GM23338 (cell line): ENCODE results near the gene NT5DC3.

Source experiments
- CREB1 ChIP-seq: fragments of 250-450 bp; sonication (Bioruptor Pico); IDR thresholded peaks from 2 replicates; pipeline ENCODE4 v1.5.0; 2020; ENCODE audit warnings: low read depth, mild to moderate bottlenecking, moderate library complexity
- CTCF ChIP-seq, 2 experiments: fragments of 200-600 bp in 1 of 2; sonication (generic) in 1 of 2; conservative IDR thresholded peaks; 2 replicates each; pipeline versions ENCODE4 v1.5.1 to v1.6.1; 2016 to 2017; ENCODE audit warnings: antibody characterized with exemption in 2 of 2, low read depth in 2 of 2, mild to moderate bottlenecking in 2 of 2, moderate library complexity in 1 of 2
- EZH2 ChIP-seq: fragments of 200-600 bp; sonication (generic); IDR thresholded peaks from one replicate; pipeline ENCODE4 v1.8.0; 2017; ENCODE audit warnings: antibody characterized with exemption, mild to moderate bottlenecking, low read depth; ENCODE audit not compliant: unreplicated experiment
- EZH2phosphoT487 ChIP-seq: fragments of 200-600 bp; sonication (generic); IDR thresholded peaks from one replicate; pipeline ENCODE4 v1.8.1; 2018; ENCODE audit warnings: antibody characterized with exemption; ENCODE audit not compliant: unreplicated experiment
- JUNB ChIP-seq: IDR thresholded peaks from one replicate; pipeline ENCODE4 v1.6.1; 2016; ENCODE audit warnings: antibody characterized with exemption; ENCODE audit not compliant: unreplicated experiment
- NANOG ChIP-seq: IDR thresholded peaks from 2 replicates; pipeline ENCODE4 v1.6.1; 2016; ENCODE audit warnings: antibody characterized with exemption, borderline replicate concordance
- POLR2AphosphoS5 ChIP-seq: IDR thresholded peaks from 2 replicates; pipeline ENCODE4 v1.6.1; 2016; ENCODE audit warnings: antibody characterized with exemption, low read depth
- REST ChIP-seq: IDR thresholded peaks from one replicate; pipeline ENCODE4 v1.6.1; 2018; ENCODE audit warnings: antibody characterized with exemption; ENCODE audit not compliant: unreplicated experiment
- STAT1 ChIP-seq: IDR thresholded peaks from one replicate; pipeline ENCODE4 v1.6.1; 2016; ENCODE audit warnings: antibody characterized with exemption; ENCODE audit not compliant: unreplicated experiment

- no peak for TF ChIP-seq CREB1 (CRISPR knock-in tag)
- no peak for TF ChIP-seq REST
- TF ChIP-seq JUNB, result no peak
- no peak for TF ChIP-seq CTCF (conservative IDR thresholded peaks at IDR 0.05; ENCODE audit: low read depth in 2 of 2)
- no peak for TF ChIP-seq STAT1
- TF ChIP-seq POLR2AphosphoS5, result no peak
- no peak for TF ChIP-seq EZH2
- no peak for TF ChIP-seq EZH2phosphoT487
- TF ChIP-seq NANOG, result no peak
Observed at GRCh38 chr12:103883908-103884307, 42.9 kb upstream of the NT5DC3 start.
